Keratinocyte (primary cell): Measurements from ENCODE around the gene DGKE. TPM values are rescaled to one million over a fixed set of nuclear protein-coding genes. Genes with fewer than 3 reads are reported as not detected.

Source experiments
- DNase-seq: peaks from one replicate; pipeline ENCODE4 v3.0.0-alpha.2; 2011; ENCODE audit warnings: low read depth, missing footprints, low spot score
- FAIRE-seq: peaks from 2 replicates; lab custom pipeline; 2011; peaks lifted over from hg19 to GRCh38; lab: Jason Lieb, UNC
- H2AFZ ChIP-seq: 2 replicates; pipeline ENCODE4 v1.6.0; 2012; ENCODE audit warnings: low read length, control low read depth, inconsistent platforms; ENCODE audit not compliant: control insufficient read depth
- H3K27ac ChIP-seq: 2 replicates; pipeline ENCODE4 v1.5.1; 2011; ENCODE audit warnings: low read length; ENCODE audit not compliant: control insufficient read depth, insufficient read depth
- H3K27me3 ChIP-seq: 3 replicates; pipeline ENCODE4 v1.6.0; 2011; ENCODE audit warnings: low read length; ENCODE audit not compliant: control insufficient read depth, insufficient read depth; ENCODE audit errors: extremely low read depth
- H3K36me3 ChIP-seq, 2 experiments: 2 replicates in 1 of 2; 3 replicates in 1 of 2; pipeline ENCODE4 v1.5.1; 2011; ENCODE audit warnings: low read length in 2 of 2, mild to moderate bottlenecking in 1 of 2; ENCODE audit not compliant: control insufficient read depth in 2 of 2, insufficient read depth in 2 of 2; ENCODE audit errors: extremely low read depth in 1 of 2
- H3K4me1 ChIP-seq: 3 replicates; pipeline ENCODE4 v1.5.1; 2011; ENCODE audit warnings: low read length; ENCODE audit not compliant: control insufficient read depth, insufficient read depth; ENCODE audit errors: extremely low read depth
- H3K4me2 ChIP-seq: 3 replicates; pipeline ENCODE4 v1.6.0; 2011; ENCODE audit warnings: low read depth, low read length; ENCODE audit not compliant: control insufficient read depth, insufficient read depth; ENCODE audit errors: extremely low read depth
- H3K4me3 ChIP-seq, 3 experiments: fragments of 200-600 bp in 1 of 3; sonication (generic) in 1 of 3; 2 replicates in 2 of 3; 3 replicates in 1 of 3; pipeline ENCODE4 v1.5.1; 2011 to 2016; ENCODE audit warnings: low read length in 3 of 3, mild to moderate bottlenecking in 3 of 3, control low read depth in 2 of 3, inconsistent platforms in 1 of 3, low read depth in 1 of 3, mixed read lengths in 1 of 3, mixed run types in 1 of 3, moderate library complexity in 1 of 3; ENCODE audit not compliant: control insufficient read depth in 2 of 3, insufficient read depth in 2 of 3; ENCODE audit errors: extremely low read depth in 1 of 3
- H3K79me2 ChIP-seq: 2 replicates; pipeline ENCODE4 v1.6.0; 2012; ENCODE audit warnings: low read length; ENCODE audit not compliant: control insufficient read depth, insufficient read depth
- H3K9ac ChIP-seq: 3 replicates; pipeline ENCODE4 v1.6.0; 2011; ENCODE audit warnings: low read length; ENCODE audit not compliant: control insufficient read depth, insufficient read depth; ENCODE audit errors: extremely low read depth
- H3K9me1 ChIP-seq: 3 replicates; pipeline ENCODE4 v1.6.0; 2011; ENCODE audit warnings: low read length; ENCODE audit not compliant: control insufficient read depth, insufficient read depth; ENCODE audit errors: extremely low read depth
- H3K9me3 ChIP-seq: 2 replicates; pipeline ENCODE4 v1.5.1; 2012; ENCODE audit warnings: low read depth, low read length; ENCODE audit not compliant: control insufficient read depth
- H4K20me1 ChIP-seq: 3 replicates; pipeline ENCODE4 v1.6.0; 2011; ENCODE audit warnings: low read length; ENCODE audit not compliant: control insufficient read depth, insufficient read depth; ENCODE audit errors: extremely low read depth
- CTCF ChIP-seq, 3 experiments: IDR thresholded peaks in 1 of 3; conservative IDR thresholded peaks in 1 of 3; optimal IDR thresholded peaks in 1 of 3; 2 replicates in 2 of 3; 3 replicates in 1 of 3; pipeline versions ENCODE3 to v1.5.1; 2011; ENCODE audit warnings: low read length in 3 of 3, mild to moderate bottlenecking in 3 of 3, moderate library complexity in 2 of 3, control low read depth in 1 of 3, inconsistent platforms in 1 of 3; ENCODE audit not compliant: insufficient read depth in 2 of 3; ENCODE audit errors: extremely low read depth in 1 of 3
- EZH2 ChIP-seq: IDR thresholded peaks from one replicate; pipeline ENCODE4 v1.6.1; 2012; ENCODE audit warnings: inconsistent platforms, mild to moderate bottlenecking, low read length, moderate library complexity
- dilution Hi-C: fragments of 300-500 bp; cut with MboI; formaldehyde crosslinking; loops from one replicate; pipeline ENCODE4 v1.7.0; 2020; ENCODE audit warnings: low sequenced_read_pairs; ENCODE audit not compliant: extremely low pct_ligation_motif_present
- polyA plus RNA-seq, 5 experiments: library from polyadenylated mRNA; depleted of rRNA in 3 of 5; stranded (reverse) in 3 of 5; stranded (forward) in 1 of 5; unstranded in 1 of 5; fragments of >200 nt; gene quantifications; 1 replicate in 1 of 5; 2 replicates in 3 of 5; 3 replicates in 1 of 5; pipeline versions ENCODE4 v1.2.1 to v1.2.3, GENCODE V29; 2011 to 2012; ENCODE audit warnings: missing spikeins in 2 of 5, low read depth in 1 of 5, low replicate concordance in 1 of 5

DGKE gene
- polyA plus RNA-seq, 1 donor (not counting 4 experiments of a cell fraction or from before 2014, with no cell fraction given): 4.7 TPM

GRCh38 chr17:56833057-56833808 lies 718 bp upstream of the DGKE start:
- peak overlapping the region; percentile 67 for H3K27ac ChIP-seq
- peak overlapping the region; percentile 76 to 90 (median 89) for H3K4me3 ChIP-seq
- peaks cover 35% of the 10 kb centered on the region for H3K4me1 ChIP-seq
- dilution Hi-C loops: no loop called here
- TF ChIP-seq EZH2: no peak
- TF ChIP-seq CTCF (optimal IDR thresholded peaks at IDR 0.05 in 1 of 3, IDR thresholded peaks at IDR 0.05 in 1 of 3, conservative IDR thresholded peaks at IDR 0.05 in 1 of 3; ENCODE audit: extremely low read depth in 1 of 3, insufficient read depth in 2 of 3, low read length in 3 of 3): no peak
- peaks cover 4% of the 10 kb centered on the region for H3K9me1 ChIP-seq
- FAIRE-seq: no peak
- peaks cover 2 to 9% of the 10 kb centered on the region in 2 experiments for H3K36me3 ChIP-seq
- peaks cover 41% of the 10 kb centered on the region for H3K79me2 ChIP-seq
- H4K20me1 ChIP-seq: no peaks in the 10 kb centered on the region
- H3K4me2 ChIP-seq: peak overlapping the region; percentile 98
- peak overlapping the region; percentile 96 for H2AFZ ChIP-seq
- no peaks in the 10 kb centered on the region for H3K9me3 ChIP-seq
- H3K27me3 ChIP-seq: no peaks in the 10 kb centered on the region
- H3K9ac ChIP-seq: peak overlapping the region; percentile 76
- DNase-seq: no peak

GRCh38 chr17:56834380-56835263 lies 671 bp downstream of the DGKE start:
- FAIRE-seq: no peak
- Histone ChIP-seq H3K27ac (peak overlapping the region; percentile 56), H2AFZ (peak overlapping the region; percentile 86), H3K27me3 (no peaks in the 10 kb centered on the region), H4K20me1 (no peaks in the 10 kb centered on the region), H3K9me3 (no peaks in the 10 kb centered on the region), H3K79me2 (peaks cover 41% of the 10 kb centered on the region), H3K4me2 (peak overlapping the region; percentile 77), H3K4me3 (peak overlapping the region; percentile 76 to 90 (median 79)), H3K36me3 (peaks cover 2 to 4% of the 10 kb centered on the region in 2 experiments), H3K4me1 (peaks cover 35% of the 10 kb centered on the region), H3K9ac (peak overlapping the region; percentile 82), H3K9me1 (peaks cover 4% of the 10 kb centered on the region)
- DNase-seq: no peak
- peak in 1 of 3 experiments; percentile 29 for TF ChIP-seq CTCF (optimal IDR thresholded peaks at IDR 0.05 in 1 of 3, IDR thresholded peaks at IDR 0.05 in 1 of 3, conservative IDR thresholded peaks at IDR 0.05 in 1 of 3; ENCODE audit: extremely low read depth in 1 of 3, insufficient read depth in 2 of 3, low read length in 3 of 3)
- TF ChIP-seq EZH2: no peak
- dilution Hi-C loops: no loop called here
